ENCODE results near the gene STX18. TPM values are rescaled to one million over a fixed set of nuclear protein-coding genes. Genes with fewer than 3 reads are reported as not detected.

The STX18 gene
- polyA plus RNA-seq, 3 donors: 12.4 to 18.0 (median 14.5) TPM

DNA sequence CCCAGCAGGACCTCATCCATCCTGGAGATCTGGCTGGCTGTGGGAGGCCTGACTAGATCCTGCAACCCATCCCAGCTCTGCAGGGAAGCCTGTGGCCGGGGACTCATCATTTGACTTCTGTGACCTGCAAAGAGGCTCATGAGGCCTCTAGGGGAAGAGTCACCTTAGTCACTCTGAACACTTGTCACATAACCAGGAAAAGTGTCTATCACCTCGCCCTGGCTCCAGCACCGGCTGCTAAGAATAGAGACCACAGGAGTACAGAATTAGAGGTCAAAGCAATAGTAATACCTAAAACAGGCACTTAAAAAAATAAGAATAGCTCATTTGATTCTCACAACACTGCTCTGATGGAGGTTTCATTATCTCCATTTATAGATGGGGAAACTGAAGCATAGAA lies 158.8 kb downstream of the STX18 start:
- 71 to 78% (median 75%) methylated on average over 3 of the region's 3 CpGs for WGBS, 3 donors
- H3K27ac ChIP-seq (ENCODE audit: low read depth, low read length): no peak overlapping the region

DNA sequence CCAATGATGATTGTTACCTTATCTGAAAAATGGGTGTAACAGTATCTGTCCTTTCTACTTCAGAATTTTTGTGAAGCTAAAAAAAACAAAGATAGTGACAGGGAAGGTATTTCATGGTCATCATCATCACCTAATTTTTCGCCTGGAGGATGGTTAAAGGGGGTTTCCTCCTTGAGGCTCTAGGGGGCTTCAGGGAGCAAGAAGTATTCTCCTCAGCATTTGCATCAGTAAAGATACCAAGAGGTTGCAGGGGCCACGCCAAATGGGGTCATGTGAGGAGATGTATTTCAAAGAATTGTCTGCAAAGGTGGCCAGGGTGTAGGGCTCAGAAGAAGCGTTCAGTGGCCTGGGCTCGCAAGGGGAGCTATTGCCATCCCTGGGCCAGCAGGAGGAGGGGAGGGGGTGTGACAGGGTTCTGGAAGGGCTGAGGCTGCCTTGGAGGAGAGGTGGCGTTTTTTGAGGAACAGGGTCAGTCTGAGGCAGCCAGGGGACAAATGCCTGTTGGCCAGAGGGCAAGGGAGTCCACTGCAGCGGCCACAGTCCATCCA lies 162.2 kb downstream of the STX18 start:
- WGBS, 3 donors: 42 to 64% (median 46%) methylated on average over 6 of the region's 6 CpGs
- no peak overlapping the region for H3K27ac ChIP-seq (ENCODE audit: low read depth, low read length)

DNA sequence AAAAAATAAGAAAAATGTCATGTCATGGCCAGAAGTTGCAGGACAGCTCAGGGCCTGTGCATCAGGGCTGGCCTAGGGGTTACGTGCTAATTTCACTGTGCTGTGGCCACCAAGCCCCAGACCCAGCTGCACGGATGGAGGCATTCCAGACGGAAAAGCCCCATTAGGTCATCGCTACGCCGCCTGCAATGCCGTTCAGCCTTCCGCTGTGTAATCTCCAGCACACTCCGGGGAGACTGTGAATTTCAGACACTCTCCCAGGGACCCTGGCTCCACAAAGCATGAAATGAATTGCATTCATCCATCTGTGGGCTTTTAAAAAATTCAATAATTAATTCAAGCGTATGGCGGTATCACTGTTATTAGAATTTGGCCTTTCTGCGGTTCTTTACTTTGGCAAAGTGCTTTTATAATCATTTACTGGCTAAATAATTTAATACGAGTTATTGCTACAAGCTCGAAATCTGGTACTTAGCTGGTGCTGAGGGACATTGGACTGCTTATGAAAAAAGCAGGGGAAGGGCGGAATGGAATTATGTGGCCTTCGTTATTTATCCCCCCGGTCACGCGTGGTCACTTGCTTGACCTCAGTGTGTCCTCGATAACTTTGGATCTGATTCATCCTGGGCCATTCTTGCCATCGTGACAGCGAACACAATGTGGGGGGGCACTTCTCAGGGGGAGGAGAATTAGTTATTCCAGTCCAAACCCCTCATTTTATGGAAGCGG lies 164.0 kb downstream of the STX18 start:
- 67 to 87% (median 76%) methylated on average over 23 of the region's 23 CpGs for WGBS, 3 donors

DNA sequence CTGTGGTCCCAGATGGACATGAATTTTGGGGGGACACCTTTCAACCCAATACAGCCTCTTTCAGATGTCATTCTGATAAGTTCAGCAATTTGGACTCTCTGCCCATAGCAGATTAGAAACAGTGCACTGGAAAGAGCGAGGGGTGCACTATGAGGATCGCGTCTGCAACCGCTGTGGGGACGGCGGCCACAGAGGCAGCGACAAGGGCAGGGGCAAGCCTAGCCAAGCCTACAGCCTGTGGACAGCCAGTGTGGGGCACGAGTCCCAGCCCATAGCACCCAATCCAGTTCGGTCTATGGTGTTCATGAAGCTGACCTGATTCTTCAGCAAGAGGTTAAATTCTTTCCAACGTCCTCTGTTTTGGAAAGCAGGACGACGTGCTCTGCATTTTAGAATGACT lies 164.7 kb downstream of the STX18 start:
- no peak overlapping the region for H3K27ac ChIP-seq (ENCODE audit: low read depth, low read length)
- WGBS, 3 donors: 79 to 86% (median 83%) methylated on average over 12 of the region's 12 CpGs

More for the DNA sequence above, 164.0 kb downstream of the STX18 start:
- H3K27ac ChIP-seq (ENCODE audit: low read depth, low read length): no peak overlapping the region

DNA sequence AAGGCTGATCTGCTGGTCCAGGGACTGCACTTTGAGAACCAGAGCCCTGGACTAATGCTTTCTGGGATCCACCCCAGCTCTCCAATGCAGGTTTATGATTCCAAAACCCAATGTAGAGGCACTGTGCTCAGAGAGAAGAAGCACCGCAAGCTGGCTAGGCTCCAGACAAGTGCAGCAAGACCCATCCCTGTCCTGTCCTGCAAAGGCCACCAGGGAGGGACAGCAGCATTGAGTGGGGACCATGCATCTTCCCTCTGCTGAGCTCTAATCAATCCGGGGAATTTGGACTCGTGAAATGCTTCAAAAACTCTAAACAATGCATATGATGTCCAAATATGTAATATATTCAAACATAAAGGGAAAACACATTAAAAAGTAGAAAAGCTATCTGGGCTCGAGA lies 165.8 kb downstream of the STX18 start:
- no peak overlapping the region for H3K27ac ChIP-seq (ENCODE audit: low read depth, low read length)
- WGBS, 3 donors: 71 to 76% (median 75%) methylated on average over 4 of the region's 4 CpGs

DNA sequence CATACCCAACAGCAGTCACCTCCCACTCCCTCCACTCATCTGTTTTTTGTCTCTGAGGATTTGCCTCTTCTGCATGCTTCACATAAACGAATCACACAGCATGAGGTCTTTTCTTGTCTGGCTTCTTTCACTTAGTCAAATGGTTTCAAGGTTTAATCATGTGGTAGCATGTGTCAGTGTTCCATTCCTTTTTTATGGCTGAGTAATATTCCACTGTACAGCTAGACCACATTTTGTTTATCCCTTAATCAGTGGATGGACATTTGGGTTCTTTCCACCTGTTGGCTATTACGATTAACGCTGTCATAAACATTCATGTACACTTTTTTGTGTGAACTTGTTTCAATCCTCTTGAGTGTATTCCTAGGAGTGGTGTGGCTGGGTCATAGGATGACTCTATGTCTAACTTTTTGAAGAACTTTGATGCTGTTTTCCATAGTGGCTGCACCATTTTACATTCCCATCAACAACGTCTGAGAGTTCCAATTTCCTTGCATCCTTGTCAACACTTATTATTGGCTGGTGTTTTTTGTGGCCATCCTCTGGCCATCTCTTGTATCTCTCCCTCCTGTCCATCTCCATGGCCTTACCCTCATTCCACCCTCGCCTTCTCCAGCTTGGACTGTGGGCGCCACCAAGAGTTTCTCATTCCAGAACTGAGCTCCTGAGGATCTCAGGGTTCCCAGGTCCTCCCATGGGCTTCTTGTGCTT lies 167.3 kb downstream of the STX18 start:
- WGBS, 3 donors: 78 to 80% (median 78%) methylated on average over 6 of the region's 6 CpGs
- H3K27ac ChIP-seq (ENCODE audit: low read depth, low read length): no peak overlapping the region

Other genes with a start within 250 kb of the STX18 start
- gene NSG1, start 154.9 kb downstream of the STX18 start, polyA plus RNA-seq: 1 to 10 TPM in 1 of 3 donors, under 1 TPM in 2; 0.62 to 2.2 (median 0.80) TPM

All from adipose tissue (tissue), 3 donors.